PC-3 (cell line): ENCODE data around the gene GRB7. TPM values are rescaled to one million over a fixed set of nuclear protein-coding genes. Genes with fewer than 3 reads are reported as not detected.
"Not testable (repeated sequence)": the region's sequence is repeated elsewhere in the genome, so short reads cannot be mapped to it uniquely, and the experiment has no call there.

Experiments
- ATAC-seq: fragments of 200-7000 bp; cut with Tn5 transposase; 2 replicates; pipeline ENCODE4 v1.9.1; 2020; ENCODE audit warnings: mild to moderate bottlenecking, moderate library complexity
- BruUV-seq: library from RNA; stranded (reverse); fragments of 400-500 nt; replicated peaks from 2 replicates; lab custom pipeline; 2021; lab: Mats Ljungman, UMichigan
- CTCF ChIA-PET: fragments of 300-600 bp; sonication (Branson Sonifier 250); formaldehyde crosslinking; loops from one replicate; lab custom pipeline; 2022; ENCODE audit warnings: antibody characterized with exemption; lab: Charles Lee
- POLR2A ChIA-PET: fragments of 300-600 bp; sonication (Branson Sonifier 250); formaldehyde crosslinking; loops from one replicate; lab custom pipeline; 2022; ENCODE audit warnings: antibody characterized with exemption; ENCODE audit not compliant: unreplicated experiment; lab: Charles Lee
- DNase-seq: peaks from one replicate; pipeline ENCODE4 v3.0.0-alpha.2; 2015
- H2AFZ ChIP-seq: fragments of 300-600 bp; sonication (generic); 2 replicates; pipeline ENCODE4 v1.6.0; 2016; ENCODE audit warnings: antibody characterized with exemption, low read length
- H3F3A ChIP-seq: fragments of 300-600 bp; sonication (generic); one replicate; pipeline ENCODE4 v1.6.0; 2017; ENCODE audit warnings: antibody characterized with exemption, low read length, control low read depth, mild to moderate bottlenecking; ENCODE audit not compliant: unreplicated experiment
- H3K27ac ChIP-seq: fragments of 300-600 bp; sonication (generic); 2 replicates; pipeline ENCODE4 v1.5.1; 2016; ENCODE audit warnings: mild to moderate bottlenecking, low read length
- H3K27me3 ChIP-seq: fragments of 300-600 bp; sonication (generic); 2 replicates; pipeline ENCODE4 v1.6.1; 2016; ENCODE audit warnings: low read length, mixed read lengths
- H3K36me3 ChIP-seq: fragments of 300-600 bp; sonication (generic); 2 replicates; pipeline ENCODE4 v1.6.1; 2016; ENCODE audit warnings: low read depth, mixed run types, low read length, mixed read lengths
- H3K4me1 ChIP-seq: fragments of 300-600 bp; sonication (generic); 2 replicates; pipeline ENCODE4 v1.5.1; 2016; ENCODE audit warnings: low read length; ENCODE audit not compliant: insufficient read depth
- H3K4me2 ChIP-seq: fragments of 300-600 bp; sonication (generic); 2 replicates; pipeline ENCODE4 v1.6.0; 2016; ENCODE audit warnings: low read length
- H3K4me3 ChIP-seq: fragments of 300-600 bp; sonication (generic); 2 replicates; pipeline ENCODE4 v1.5.1; 2016; ENCODE audit warnings: mild to moderate bottlenecking, low read length, mixed read lengths
- H3K79me2 ChIP-seq: fragments of 300-600 bp; sonication (generic); 2 replicates; pipeline ENCODE4 v1.6.1; 2017; ENCODE audit warnings: low read length, mixed read lengths
- H3K9ac ChIP-seq: fragments of 300-600 bp; sonication (generic); 2 replicates; pipeline ENCODE4 v1.6.0; 2016; ENCODE audit warnings: mild to moderate bottlenecking, low read length
- H3K9me2 ChIP-seq: fragments of 300-600 bp; sonication (generic); replicated peaks from 2 replicates; pipeline ENCODE4 v1.6.1; 2016; ENCODE audit warnings: mixed run types, low read length, mixed read lengths
- H3K9me3 ChIP-seq: fragments of 300-600 bp; sonication (generic); 2 replicates; pipeline ENCODE4 v1.6.1; 2016; ENCODE audit warnings: low read length, mixed read lengths
- H4K20me1 ChIP-seq: fragments of 300-600 bp; sonication (generic); 2 replicates; pipeline ENCODE4 v1.6.1; 2016; ENCODE audit warnings: low read length, mixed read lengths
- EZH2 ChIP-seq: fragments of 300-600 bp; sonication (generic); IDR thresholded peaks from one replicate; pipeline ENCODE4 v1.6.1; 2017; ENCODE audit warnings: antibody characterized with exemption, mild to moderate bottlenecking, low read length; ENCODE audit not compliant: unreplicated experiment
- EZH2phosphoT487 ChIP-seq: fragments of 300-600 bp; sonication (generic); IDR thresholded peaks from 2 replicates; pipeline ENCODE4 v1.6.1; 2018; ENCODE audit warnings: mild to moderate bottlenecking, antibody characterized with exemption, low read length, borderline replicate concordance
- intact Hi-C: fragments of 100-400 bp; cut with micrococcal nuclease; formaldehyde crosslinking; loops from 2 replicates; pipeline ENCODE4 v1.9.0; 2023
- total RNA-seq: library from RNA; depleted of rRNA; stranded (reverse); fragments of >200 nt; gene quantifications from 2 replicates; pipeline ENCODE4 v1.2.3, GENCODE V29; 2014
- TF ChIP-seq, protein P1 (sequence below): fragments of 300-600 bp; sonication (generic); conservative IDR thresholded peaks from 2 replicates; pipeline ENCODE4 v1.5.1; 2017; ENCODE audit warnings: antibody characterized with exemption, low read depth, mild to moderate bottlenecking, low read length

The GRB7 gene
- total RNA-seq, 1 experiment from 2014 or later, result 31.3 TPM

DNA sequence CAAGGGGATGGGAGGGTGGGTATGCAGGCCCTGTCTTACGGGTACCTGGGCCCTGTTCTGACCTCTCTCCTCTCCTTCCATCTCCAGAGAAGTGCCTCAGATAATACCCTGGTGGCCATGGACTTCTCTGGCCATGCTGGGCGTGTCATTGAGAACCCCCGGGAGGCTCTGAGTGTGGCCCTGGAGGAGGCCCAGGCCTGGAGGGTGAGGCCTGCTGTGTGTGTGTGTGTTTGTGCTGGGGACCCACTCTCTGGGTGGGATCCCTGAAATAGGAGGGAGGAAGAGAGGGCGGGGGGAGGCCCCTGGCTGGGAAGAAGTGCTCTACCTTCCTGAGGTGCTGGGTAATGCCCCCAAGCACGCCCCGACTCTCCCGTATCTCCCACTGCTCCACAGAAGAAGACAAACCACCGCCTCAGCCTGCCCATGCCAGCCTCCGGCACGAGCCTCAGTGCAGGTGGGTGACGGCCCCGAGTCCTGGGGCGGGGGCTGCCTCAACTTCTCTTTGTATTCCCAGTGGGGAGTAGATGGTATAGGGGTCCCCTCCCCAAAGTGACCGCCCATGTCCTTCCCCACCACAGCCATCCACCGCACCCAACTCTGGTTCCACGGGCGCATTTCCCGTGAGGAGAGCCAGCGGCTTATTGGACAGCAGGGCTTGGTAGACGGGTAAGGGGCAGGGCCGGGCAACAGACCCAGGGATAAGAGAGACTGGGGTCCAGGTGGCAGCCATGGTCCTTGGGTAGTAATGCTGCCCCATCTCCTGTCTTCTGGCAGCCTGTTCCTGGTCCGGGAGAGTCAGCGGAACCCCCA, 7.8 kb downstream of the GRB7 start:
- Histone ChIP-seq H2AFZ (no peak overlapping the region), H3K27me3 (no peaks in the 10 kb centered on the region), H3K9me3 (no peaks in the 10 kb centered on the region), H3K9ac (no peak overlapping the region), H4K20me1 (peaks cover 5% of the 10 kb centered on the region; the same call in 1 of the 2 replicates), H3K9me2 (no peaks in the 10 kb centered on the region), H3K4me1 (peaks cover 10% of the 10 kb centered on the region), H3K79me2 (peaks cover 9% of the 10 kb centered on the region; the same call in 1 of the 2 replicates), H3K4me2 (no peak overlapping the region), H3K4me3 (no peak overlapping the region), H3K36me3 (no peaks in the 10 kb centered on the region; the same call in 1 of the 2 replicates), H3F3A (no peaks in the 10 kb centered on the region), H3K27ac (no peak overlapping the region)
- intact Hi-C loops, result no loop called here
- ChIA-PET CTCF (no interaction called here), POLR2A (no interaction called here)
- DNase-seq (no peak), ATAC-seq (no peak)
- TF ChIP-seq EZH2phosphoT487 (no peak), EZH2 (no peak)
- TF ChIP-seq, protein P1, sequence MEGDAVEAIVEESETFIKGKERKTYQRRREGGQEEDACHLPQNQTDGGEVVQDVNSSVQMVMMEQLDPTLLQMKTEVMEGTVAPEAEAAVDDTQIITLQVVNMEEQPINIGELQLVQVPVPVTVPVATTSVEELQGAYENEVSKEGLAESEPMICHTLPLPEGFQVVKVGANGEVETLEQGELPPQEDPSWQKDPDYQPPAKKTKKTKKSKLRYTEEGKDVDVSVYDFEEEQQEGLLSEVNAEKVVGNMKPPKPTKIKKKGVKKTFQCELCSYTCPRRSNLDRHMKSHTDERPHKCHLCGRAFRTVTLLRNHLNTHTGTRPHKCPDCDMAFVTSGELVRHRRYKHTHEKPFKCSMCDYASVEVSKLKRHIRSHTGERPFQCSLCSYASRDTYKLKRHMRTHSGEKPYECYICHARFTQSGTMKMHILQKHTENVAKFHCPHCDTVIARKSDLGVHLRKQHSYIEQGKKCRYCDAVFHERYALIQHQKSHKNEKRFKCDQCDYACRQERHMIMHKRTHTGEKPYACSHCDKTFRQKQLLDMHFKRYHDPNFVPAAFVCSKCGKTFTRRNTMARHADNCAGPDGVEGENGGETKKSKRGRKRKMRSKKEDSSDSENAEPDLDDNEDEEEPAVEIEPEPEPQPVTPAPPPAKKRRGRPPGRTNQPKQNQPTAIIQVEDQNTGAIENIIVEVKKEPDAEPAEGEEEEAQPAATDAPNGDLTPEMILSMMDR, result no peak
- no TSS peak for BruUV-seq

DNA sequence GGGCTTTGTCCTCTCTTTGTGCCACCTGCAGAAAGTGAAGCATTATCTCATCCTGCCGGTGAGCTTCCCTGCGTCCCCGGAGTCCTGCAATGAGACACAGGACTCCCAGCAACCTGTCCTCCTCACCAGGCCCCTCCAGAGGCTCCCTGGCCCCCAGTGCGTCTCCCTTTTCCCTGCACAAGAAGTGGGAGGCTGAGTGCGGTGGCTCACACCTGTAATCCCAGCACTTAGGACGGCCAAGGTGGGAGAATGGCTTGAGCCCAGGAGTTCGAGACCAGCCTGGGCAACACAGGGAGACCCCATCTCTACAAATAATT, 8.4 kb downstream of the GRB7 start:
- Histone ChIP-seq H2AFZ (no peak overlapping the region), H3K36me3 (no peaks in the 10 kb centered on the region; the same call in 1 of the 2 replicates), H3K79me2 (peaks cover 4% of the 10 kb centered on the region; the same call in 1 of the 2 replicates), H3F3A (no peaks in the 10 kb centered on the region), H4K20me1 (peaks cover 1% of the 10 kb centered on the region; the same call in 1 of the 2 replicates), H3K9ac (no peak overlapping the region), H3K9me2 (no peaks in the 10 kb centered on the region), H3K9me3 (no peaks in the 10 kb centered on the region), H3K4me2 (no peak overlapping the region), H3K27ac (no peak overlapping the region), H3K4me3 (no peak overlapping the region), H3K27me3 (no peaks in the 10 kb centered on the region), H3K4me1 (peaks cover 5% of the 10 kb centered on the region)
- intact Hi-C loops, result no loop called here
- ChIA-PET CTCF (no interaction called here), POLR2A (no interaction called here)
- BruUV-seq, result no TSS peak
- ATAC-seq (no peak), DNase-seq (no peak)
- TF ChIP-seq, protein P1, result no peak

DNA sequence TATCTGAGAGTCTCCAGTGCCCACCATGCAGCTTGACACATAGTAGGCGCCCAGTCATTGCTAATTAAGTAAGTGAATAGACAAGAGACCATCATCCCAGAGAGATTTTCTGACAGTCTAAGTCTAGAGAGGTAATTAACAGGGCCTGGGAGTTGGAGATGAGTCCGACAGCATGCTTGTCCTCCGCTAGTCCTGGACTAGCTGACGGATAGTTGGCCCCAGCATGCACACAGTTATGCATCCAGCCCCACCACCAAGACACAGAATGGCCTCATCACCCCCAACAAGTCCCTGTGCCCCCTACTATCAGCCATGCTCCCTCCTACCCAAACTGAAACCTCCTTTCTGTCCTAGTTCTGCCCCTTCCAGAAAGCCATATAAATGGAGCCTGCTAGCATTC, 10.0 kb downstream of the GRB7 start:
- Histone ChIP-seq H3K4me1 (no peaks in the 10 kb centered on the region), H3K27ac (no peak overlapping the region), H2AFZ (no peak overlapping the region), H3K36me3 (no peaks in the 10 kb centered on the region; the same call in 1 of the 2 replicates), H4K20me1 (no peaks in the 10 kb centered on the region), H3K27me3 (no peaks in the 10 kb centered on the region), H3K9me2 (no peaks in the 10 kb centered on the region), H3K9ac (no peak overlapping the region), H3K4me2 (no peak overlapping the region), H3K79me2 (no peaks in the 10 kb centered on the region), H3K9me3 (no peaks in the 10 kb centered on the region), H3K4me3 (no peak overlapping the region), H3F3A (no peaks in the 10 kb centered on the region)
- intact Hi-C loops, result no loop called here
- TF ChIP-seq, protein P1, result no peak
- no peak for TF ChIP-seq EZH2phosphoT487
- TF ChIP-seq EZH2, result no peak
- CTCF ChIA-PET, result no interaction called here
- DNase-seq, result no peak
- ATAC-seq, result no peak
- POLR2A ChIA-PET, result interaction anchor here (0.6 kb wide), 1 partner anchor 96 kb away, joined by 7 read pairs; no protein-coding TSS in a partner anchor
- BruUV-seq, result no TSS peak

DNA sequence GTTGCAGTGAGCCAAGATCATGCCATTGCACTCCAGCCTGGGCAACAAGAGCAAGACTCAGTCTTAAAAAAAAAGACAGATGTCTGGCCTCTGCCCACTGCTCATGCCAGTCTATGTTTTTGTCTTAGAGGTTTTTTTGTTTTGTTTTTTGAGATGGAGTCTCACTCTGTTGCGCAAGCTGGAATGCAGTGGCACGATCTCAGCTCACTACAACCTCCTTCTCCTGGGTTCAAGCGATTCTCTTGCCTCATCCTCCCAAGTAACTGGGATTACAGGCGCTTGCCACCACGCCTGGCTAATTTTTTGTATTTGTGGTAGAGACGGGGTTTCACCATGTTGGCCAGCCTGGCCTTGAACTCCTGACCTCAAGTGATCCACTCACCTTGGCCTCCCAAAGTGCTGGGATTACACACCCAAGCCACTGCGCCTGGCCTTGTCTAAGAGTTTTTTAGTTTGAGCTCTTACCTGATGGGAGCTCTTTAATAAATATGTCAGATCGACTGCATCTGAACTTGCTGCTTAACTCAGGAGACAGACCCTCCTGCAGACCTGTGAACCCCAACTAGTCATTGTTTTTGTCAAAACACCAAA, 10.8 kb downstream of the GRB7 start:
- CTCF ChIA-PET, H3K4me3 ChIP-seq, H3K79me2 ChIP-seq, H3F3A ChIP-seq, H3K27ac ChIP-seq, H3K9me2 ChIP-seq, H3K4me1 ChIP-seq, ATAC-seq, H3K27me3 ChIP-seq, H2AFZ ChIP-seq, H3K9me3 ChIP-seq, H3K9ac ChIP-seq, H4K20me1 ChIP-seq, H3K4me2 ChIP-seq, DNase-seq, H3K36me3 ChIP-seq, intact Hi-C loops, BruUV-seq: not testable (repeated sequence)
- POLR2A ChIA-PET, result interaction anchor here (0.6 kb wide), 1 partner anchor 766 kb away, joined by 3 read pairs; no protein-coding TSS in a partner anchor
